ENCODE results near the gene AASS. TPM values are rescaled to one million over a fixed set of nuclear protein-coding genes. Genes with fewer than 3 reads are reported as not detected.

Gene AASS
- total RNA-seq, 1 donor, result 63.0 TPM

GRCh38 chr7:122092964-122093797 is 50.9 kb downstream of the AASS start:
- TF ChIP-seq, protein P1, sequence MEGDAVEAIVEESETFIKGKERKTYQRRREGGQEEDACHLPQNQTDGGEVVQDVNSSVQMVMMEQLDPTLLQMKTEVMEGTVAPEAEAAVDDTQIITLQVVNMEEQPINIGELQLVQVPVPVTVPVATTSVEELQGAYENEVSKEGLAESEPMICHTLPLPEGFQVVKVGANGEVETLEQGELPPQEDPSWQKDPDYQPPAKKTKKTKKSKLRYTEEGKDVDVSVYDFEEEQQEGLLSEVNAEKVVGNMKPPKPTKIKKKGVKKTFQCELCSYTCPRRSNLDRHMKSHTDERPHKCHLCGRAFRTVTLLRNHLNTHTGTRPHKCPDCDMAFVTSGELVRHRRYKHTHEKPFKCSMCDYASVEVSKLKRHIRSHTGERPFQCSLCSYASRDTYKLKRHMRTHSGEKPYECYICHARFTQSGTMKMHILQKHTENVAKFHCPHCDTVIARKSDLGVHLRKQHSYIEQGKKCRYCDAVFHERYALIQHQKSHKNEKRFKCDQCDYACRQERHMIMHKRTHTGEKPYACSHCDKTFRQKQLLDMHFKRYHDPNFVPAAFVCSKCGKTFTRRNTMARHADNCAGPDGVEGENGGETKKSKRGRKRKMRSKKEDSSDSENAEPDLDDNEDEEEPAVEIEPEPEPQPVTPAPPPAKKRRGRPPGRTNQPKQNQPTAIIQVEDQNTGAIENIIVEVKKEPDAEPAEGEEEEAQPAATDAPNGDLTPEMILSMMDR (IDR thresholded peaks at IDR 0.05; ENCODE audit: insufficient read depth, low read depth, low read length), result peak; percentile 90
- H3K4me3 ChIP-seq (ENCODE audit: low read depth, low read length), result no peak overlapping the region
- DNase-seq (ENCODE audit: low read depth), result peak; percentile 82

DNA sequence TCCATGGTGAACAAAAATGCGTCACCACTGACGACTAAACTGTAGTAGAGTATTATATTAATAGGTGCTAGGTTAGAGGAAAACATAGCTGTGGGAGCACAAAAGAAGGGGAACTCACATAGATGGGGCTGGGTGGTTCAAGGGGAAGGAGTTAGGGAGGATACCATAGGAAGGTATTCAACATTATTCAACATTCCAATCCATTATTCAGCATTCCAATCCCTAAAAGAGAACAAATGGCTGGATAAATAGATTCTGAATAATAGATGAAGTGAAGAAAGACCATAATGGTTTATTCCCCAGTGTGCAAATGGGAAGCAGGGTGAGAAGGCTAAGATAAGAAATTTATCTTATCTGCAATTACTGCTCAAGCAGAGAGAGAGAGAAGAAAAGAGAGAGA is 61.4 kb downstream of the AASS start:
- DNase-seq (ENCODE audit: low read depth), result no peak
- H3K4me3 ChIP-seq (ENCODE audit: low read depth, low read length), result no peak overlapping the region
- TF ChIP-seq, protein P1 (IDR thresholded peaks at IDR 0.05; ENCODE audit: insufficient read depth, low read depth, low read length), result no peak

- no peak overlapping the region for H3K4me3 ChIP-seq (ENCODE audit: low read depth, low read length)
- TF ChIP-seq, protein P1 (IDR thresholded peaks at IDR 0.05; ENCODE audit: insufficient read depth, low read depth, low read length), result no peak
- no peak for DNase-seq (ENCODE audit: low read depth)
Observed at GRCh38 chr7:122082160-122082559, 61.9 kb downstream of the AASS start.

DNA sequence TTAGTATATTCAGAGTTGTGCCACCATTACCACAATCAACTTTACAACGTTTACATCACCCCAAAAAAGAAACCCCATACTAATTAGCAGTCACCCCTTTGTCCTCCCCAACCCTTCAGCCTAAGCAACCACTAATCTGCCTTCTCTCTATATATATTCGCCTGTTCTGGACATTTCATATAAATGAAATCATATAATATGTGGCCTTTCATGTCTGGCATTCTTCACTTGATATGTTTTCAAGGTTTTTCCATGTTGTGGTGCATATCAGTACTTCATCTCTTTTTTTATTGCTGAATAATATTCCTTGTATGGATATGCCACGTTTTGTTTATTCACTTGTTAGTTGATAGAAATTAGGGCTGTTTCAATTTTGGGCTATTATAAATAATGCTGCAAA is 70.4 kb downstream of the AASS start:
- TF ChIP-seq, protein P1 (IDR thresholded peaks at IDR 0.05; ENCODE audit: insufficient read depth, low read depth, low read length), result no peak
- DNase-seq (ENCODE audit: low read depth), result no peak
- no peak overlapping the region for H3K4me3 ChIP-seq (ENCODE audit: low read depth, low read length)

DNA sequence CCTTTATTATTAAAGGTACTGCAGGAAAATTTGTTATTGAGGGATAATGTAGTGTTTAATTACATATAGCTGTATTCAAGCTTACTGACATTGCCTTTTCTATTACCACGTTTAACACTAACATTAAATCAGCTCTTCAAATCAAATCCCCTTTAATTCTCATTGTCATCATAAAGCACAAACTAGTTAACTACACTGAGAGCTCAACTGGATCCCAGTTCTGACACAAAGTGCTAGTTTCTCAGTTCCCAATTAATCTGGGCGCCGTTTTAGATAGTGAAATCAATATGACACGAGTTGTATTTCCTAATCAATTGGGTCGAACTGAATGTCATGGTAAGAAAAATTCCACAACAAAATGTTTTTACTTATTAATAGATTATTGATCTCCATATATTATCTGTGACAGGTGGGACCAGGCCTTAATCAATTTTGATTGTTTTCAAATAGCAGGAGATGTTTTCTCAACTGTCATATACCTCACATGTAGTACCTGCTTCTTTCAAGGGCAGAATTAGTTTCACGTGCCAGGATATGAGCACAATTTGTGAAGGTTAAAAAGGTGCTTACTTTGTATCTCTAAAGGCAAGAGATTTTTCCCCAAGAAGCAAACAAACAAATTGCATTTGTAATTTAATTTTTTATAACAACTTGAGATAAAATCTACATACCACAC is 71.0 kb downstream of the AASS start:
- TF ChIP-seq, protein P1 (IDR thresholded peaks at IDR 0.05; ENCODE audit: insufficient read depth, low read depth, low read length), result no peak
- DNase-seq (ENCODE audit: low read depth), result no peak
- no peak overlapping the region for H3K4me3 ChIP-seq (ENCODE audit: low read depth, low read length)

DNA sequence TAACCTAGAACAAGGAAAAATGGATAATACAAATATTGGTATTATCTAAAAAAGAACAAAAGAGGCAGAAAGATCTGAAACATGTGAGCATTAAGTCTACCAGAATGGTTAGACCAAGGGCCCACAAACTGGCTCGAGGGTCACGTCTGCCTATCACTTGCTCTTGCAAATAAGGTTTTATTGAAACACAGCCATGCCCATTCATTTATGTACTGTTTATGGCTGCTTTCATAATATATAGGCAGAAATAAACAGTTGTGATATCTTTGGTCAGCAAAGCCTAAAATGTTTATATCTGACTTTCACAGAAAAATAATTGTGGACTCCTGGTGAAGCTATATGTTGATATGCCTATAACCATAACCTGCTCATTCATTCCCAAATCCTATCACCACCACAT is 71.8 kb downstream of the AASS start:
- TF ChIP-seq, protein P1 (IDR thresholded peaks at IDR 0.05; ENCODE audit: insufficient read depth, low read depth, low read length), result no peak
- H3K4me3 ChIP-seq (ENCODE audit: low read depth, low read length), result no peak overlapping the region
- no peak for DNase-seq (ENCODE audit: low read depth)
